DMS153 (cell line): ENCODE data around the gene NES.

Experiments
- DNase-seq: peaks from one replicate; lab custom pipeline; 2025; lab: John Stamatoyannopoulos, UW

The NES gene

GRCh38 chr1:156618853-156619581 is 58.2 kb downstream of the NES start, which contains the start of gene HAPLN2:
TSS of gene HAPLN2 (plus strand) at chr1:156619415. CDS start at chr1:156623491, 4,076 bp downstream.
- DNase-seq, result no peak
